Activated T-cell treated with anti-CD3 and anti-CD28 coated beads for 24 hours (primary cell): ENCODE measurements around the gene TBRG4.

Source experiments
- DNase-seq: peaks from one replicate; pipeline ENCODE4 v3.0.0-alpha.2; 2020; ENCODE audit warnings: low read depth

The TBRG4 gene

DNA sequence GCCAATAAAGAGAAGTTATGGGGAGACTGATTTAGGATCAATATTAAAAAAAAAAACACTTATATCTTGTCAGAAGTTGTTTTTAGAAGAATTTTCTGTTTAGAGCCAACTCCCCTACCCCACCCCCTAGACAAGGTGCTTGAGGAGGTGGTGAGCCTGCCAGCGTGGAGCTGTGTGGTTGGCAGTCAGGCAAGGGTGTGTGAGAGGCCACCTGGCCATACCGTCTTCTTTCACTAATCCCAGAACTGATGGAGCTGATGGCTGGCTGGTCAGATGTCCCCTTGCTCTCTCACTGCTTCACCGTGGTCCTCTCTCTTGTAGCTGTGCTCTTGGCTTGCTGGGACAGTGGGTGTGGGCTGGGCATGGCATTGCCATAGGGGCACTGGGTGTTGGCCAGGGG, 57.1 kb downstream of the TBRG4 start:
- DNase-seq: no peak

DNA sequence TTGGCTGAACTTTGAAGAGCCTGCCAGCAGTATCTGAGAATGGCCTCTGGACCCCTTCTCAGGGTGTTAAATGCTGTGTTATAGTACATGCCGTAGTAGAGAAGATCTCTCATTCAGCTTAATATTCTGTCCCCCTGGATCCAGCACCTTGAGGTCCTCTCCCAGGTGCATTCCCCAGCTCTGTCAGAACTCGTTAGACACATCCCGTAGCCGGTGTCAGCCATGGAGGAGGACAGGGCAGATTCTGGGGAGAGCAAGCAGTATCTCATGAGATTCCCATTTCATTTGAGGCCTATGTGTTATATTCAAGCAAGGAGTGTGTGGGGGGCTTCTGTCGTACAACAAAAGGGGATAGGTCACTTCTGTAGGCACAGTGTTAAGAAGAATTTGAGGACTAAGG, 57.6 kb downstream of the TBRG4 start:
- DNase-seq: no peak

DNA sequence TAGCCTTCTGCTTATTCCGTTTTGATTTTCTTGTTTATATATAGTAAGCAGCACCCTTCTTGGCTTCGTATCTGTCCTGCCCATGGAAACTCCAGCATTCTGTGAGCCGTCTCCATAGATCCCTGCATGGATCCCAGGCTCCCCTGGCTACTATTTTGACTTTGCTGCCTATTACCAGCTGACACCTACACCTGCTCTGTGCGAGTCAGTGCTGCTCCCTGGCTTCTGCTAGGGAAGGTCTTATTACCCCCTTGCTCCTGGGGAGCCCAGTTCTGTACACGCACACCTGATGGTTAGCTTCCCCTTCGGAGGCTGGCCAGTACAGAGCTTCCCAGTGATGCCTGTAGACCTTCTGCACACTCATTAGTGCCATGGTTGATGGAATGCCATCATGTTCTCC, 58.1 kb downstream of the TBRG4 start:
- DNase-seq: no peak

- no peak for DNase-seq
These were observed 59.5 kb downstream of the TBRG4 start for GRCh38 chr7:45052011-45052410.

- no peak for DNase-seq
These were observed 61.3 kb downstream of the TBRG4 start for GRCh38 chr7:45050198-45050597.
